ENCODE results near the gene TBP. TPM values are rescaled to one million over a fixed set of nuclear protein-coding genes. Genes with fewer than 3 reads are reported as not detected.
A peak's percentile ranks its signal among the peaks of the same experiment; 100 is the strongest.

The TBP gene
- total RNA-seq, 1 donor from 2014 or later, result 8.6 TPM

- intact Hi-C loops (cut with micrococcal nuclease), result loop anchor here (5.0 kb wide), 2 partner anchors 698 to 743 kb away; no protein-coding TSS in a partner anchor
- peaks cover 4% of the 10 kb centered on the region for H3K4me1 ChIP-seq
- no peak overlapping the region for H3K4me3 ChIP-seq
- peak; percentile 70 for DNase-seq
- H3K27ac ChIP-seq (replicated peaks), result no peak overlapping the region
- H3K27me3 ChIP-seq (ENCODE audit: low read depth), result no peaks in the 10 kb centered on the region
- TF ChIP-seq CTCF (IDR thresholded peaks at IDR 0.05; ENCODE audit: borderline replicate concordance), result peak; percentile 94
- peaks cover 26% of the 10 kb centered on the region for H3K36me3 ChIP-seq
- H3K9me3 ChIP-seq (replicated peaks), result no peaks in the 10 kb centered on the region
Observed at GRCh38 chr6:170529839-170530469, 24.2 kb upstream of the TBP start.

GRCh38 chr6:170532867-170533488 lies 21.2 kb upstream of the TBP start:
- H3K27ac ChIP-seq (replicated peaks), result no peak overlapping the region
- no peak overlapping the region for H3K4me3 ChIP-seq
- DNase-seq, result no peak
- H3K9me3 ChIP-seq (replicated peaks), result no peaks in the 10 kb centered on the region
- H3K4me1 ChIP-seq, result peaks cover 7% of the 10 kb centered on the region
- intact Hi-C loops (cut with micrococcal nuclease), result loop anchor here (5.0 kb wide), 1 partner anchor 701 kb away; no protein-coding TSS in a partner anchor
- no peak for TF ChIP-seq CTCF (IDR thresholded peaks at IDR 0.05; ENCODE audit: borderline replicate concordance)
- no peaks in the 10 kb centered on the region for H3K27me3 ChIP-seq (ENCODE audit: low read depth)
- H3K36me3 ChIP-seq, result peaks cover 56% of the 10 kb centered on the region

GRCh38 chr6:170533792-170534191 lies 20.4 kb upstream of the TBP start:
- TF ChIP-seq CTCF (IDR thresholded peaks at IDR 0.05; ENCODE audit: borderline replicate concordance), result no peak
- H3K4me3 ChIP-seq, result no peak overlapping the region
- intact Hi-C loops (cut with micrococcal nuclease), result loop anchor here (5.0 kb wide), 1 partner anchor 701 kb away; no protein-coding TSS in a partner anchor
- H3K27ac ChIP-seq (replicated peaks), result no peak overlapping the region
- peaks cover 64% of the 10 kb centered on the region for H3K36me3 ChIP-seq
- no peaks in the 10 kb centered on the region for H3K9me3 ChIP-seq (replicated peaks)
- H3K4me1 ChIP-seq, result peaks cover 7% of the 10 kb centered on the region
- DNase-seq, result no peak
- H3K27me3 ChIP-seq (ENCODE audit: low read depth), result no peaks in the 10 kb centered on the region

- Histone ChIP-seq H3K4me1 (peaks cover 9% of the 10 kb centered on the region), H3K4me3 (no peak overlapping the region), H3K9me3 (replicated peaks) (no peaks in the 10 kb centered on the region), H3K27me3 (ENCODE audit: low read depth) (no peaks in the 10 kb centered on the region), H3K27ac (replicated peaks) (no peak overlapping the region), H3K36me3 (peaks cover 76% of the 10 kb centered on the region)
- intact Hi-C loops (cut with micrococcal nuclease), result no loop called here
- TF ChIP-seq CTCF (IDR thresholded peaks at IDR 0.05; ENCODE audit: borderline replicate concordance), result no peak
- no peak for DNase-seq
Observed at GRCh38 chr6:170535004-170535403, 19.2 kb upstream of the TBP start.

GRCh38 chr6:170536671-170537070 lies 17.5 kb upstream of the TBP start:
- H3K4me3 ChIP-seq, result no peak overlapping the region
- H3K36me3 ChIP-seq, result peaks cover 92% of the 10 kb centered on the region
- DNase-seq, result no peak
- no peaks in the 10 kb centered on the region for H3K27me3 ChIP-seq (ENCODE audit: low read depth)
- H3K9me3 ChIP-seq (replicated peaks), result no peaks in the 10 kb centered on the region
- intact Hi-C loops (cut with micrococcal nuclease), result no loop called here
- no peak for TF ChIP-seq CTCF (IDR thresholded peaks at IDR 0.05; ENCODE audit: borderline replicate concordance)
- H3K4me1 ChIP-seq, result peaks cover 21% of the 10 kb centered on the region
- no peak overlapping the region for H3K27ac ChIP-seq (replicated peaks)

Data from left ventricle myocardium inferior (tissue), 1 donor.